ENCODE results near the gene PTPRN2.

PTPRN2 gene

DNA sequence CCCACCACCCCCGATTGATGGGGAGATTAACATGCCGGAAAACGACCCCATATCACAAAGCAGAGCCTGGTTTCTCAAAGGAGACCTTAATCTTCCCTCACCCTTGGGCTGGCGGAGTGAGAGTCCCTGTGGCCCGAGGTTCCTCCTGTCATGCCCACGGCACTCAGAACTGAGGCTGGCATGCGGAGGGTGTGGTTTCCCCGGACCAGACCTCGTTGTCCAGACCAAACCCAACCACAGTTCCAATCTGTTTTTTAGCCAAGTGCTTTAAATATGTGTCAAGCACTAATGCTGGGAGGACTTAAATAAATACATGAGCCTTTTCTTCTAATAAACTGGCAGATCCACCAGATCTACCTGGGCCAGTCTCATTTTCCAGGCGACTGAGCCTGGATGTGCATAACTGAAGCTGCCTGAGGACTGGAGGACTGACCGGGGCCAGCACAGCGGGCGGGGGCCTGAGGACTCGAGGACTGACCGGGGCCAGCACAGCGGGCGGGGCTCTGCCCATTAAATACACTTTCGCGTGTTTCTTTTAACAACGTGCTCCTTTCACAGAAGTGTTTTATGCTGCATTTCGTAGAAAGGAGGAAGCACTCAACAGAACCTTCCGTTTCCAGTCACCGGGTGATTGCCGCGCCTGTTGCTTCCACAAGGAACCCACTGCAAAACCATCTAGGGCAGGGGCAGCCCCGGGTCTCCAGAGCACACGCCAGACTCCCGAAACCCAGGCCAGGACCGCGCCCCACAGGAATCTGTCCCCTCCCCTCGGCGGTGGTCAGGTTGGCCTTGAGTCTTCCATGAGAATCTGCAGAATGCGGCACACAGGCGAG is 334.6 kb downstream of the PTPRN2 start:
- no peak for DNase-seq (ENCODE audit: low read depth)

DNA sequence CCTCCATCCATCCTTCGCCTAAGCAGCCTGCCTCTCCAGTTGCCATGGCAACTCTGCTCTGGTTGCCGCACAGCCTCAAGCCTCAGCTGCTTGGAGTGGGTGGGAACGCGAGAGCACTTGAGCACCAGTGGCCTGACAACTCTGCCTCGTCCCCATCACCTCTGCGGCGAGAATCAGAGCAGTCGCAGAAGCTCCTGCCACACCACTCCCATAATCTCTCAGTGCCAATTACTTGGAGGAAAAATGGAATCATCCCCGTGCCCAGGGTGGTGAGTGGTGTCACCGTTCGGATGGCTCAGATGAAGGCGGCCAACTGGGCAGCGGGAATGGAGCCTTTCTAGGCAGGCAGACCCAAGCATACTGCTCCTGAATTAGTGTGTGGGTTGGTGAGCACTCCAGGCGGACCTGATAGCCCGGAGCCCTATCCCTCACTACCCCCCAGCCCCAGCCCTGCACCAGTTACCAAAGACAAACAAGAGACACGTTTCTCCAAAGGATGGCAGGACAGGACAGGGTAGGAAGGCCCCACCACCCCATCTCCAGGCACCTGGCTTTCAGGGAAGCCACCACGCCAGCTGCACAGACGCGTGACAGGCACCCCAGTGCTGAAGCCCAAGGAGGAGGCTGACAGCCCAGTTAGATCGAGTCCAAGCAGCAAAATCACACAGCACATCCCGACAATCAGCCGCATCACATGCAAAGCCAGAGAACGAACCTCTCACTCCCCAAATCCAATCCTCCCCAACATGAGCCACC is 335.4 kb downstream of the PTPRN2 start:
- DNase-seq (ENCODE audit: low read depth), result no peak

DNA sequence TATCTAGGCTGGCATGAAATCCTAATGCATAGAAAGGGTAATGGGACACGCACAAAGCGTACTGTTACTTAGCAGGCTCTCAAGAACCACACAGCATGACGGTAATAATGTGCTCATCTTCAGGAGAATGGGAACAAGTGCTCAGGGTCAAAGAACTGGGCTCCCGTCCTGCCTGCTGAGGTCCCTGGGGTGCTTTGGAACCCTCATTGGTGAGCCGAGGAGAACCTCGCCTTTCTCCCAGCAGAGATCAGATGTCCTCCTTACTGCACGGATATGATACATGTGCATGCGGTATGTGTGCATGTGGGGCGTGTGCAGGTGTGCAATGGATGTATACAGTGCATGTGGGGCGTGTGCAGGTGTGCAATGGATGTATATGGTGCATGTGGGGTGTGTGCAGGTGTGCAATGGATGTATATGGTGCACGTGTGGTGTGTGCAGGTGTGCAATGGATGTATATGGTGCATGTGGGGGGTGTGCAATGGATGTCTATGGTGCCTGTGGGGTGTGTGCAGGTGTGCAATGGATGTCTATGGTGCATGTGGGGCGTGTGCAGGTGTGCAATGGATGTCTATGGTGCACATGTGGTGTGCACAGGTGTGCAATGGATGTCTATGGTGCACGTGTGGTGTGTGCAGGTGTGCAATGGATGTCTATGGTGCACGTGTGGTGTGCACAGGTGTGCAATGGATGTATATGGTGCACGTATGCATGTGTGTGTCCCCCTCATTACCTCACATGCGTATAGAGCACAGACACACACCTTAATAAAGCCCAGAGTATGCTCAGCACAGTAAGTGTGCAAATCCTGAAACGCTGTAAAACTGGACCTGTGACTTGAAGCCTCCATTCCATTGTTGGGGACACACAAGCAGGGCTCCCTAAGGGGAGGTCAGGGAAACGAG is 336.3 kb downstream of the PTPRN2 start:
- no peak for DNase-seq (ENCODE audit: low read depth)

DNA sequence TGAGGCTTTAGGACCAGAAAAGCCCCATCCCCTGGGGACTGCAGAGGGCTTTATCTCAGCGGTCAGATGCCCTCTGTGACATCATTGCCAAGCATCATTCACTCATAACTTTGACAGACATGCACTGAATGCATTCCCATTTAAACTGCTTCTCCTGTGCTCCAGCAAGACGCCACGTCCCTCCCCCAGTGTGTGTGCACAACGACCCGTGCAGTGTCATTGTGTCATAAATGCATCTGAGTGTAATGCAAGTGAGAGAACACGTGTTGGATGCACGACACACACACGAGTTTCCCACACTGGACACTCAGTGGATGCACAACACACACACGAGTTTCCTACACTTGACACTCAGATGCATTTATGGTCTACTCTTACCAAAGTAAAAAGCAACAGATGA is 337.9 kb downstream of the PTPRN2 start:
- DNase-seq (ENCODE audit: low read depth), result no peak

DNA sequence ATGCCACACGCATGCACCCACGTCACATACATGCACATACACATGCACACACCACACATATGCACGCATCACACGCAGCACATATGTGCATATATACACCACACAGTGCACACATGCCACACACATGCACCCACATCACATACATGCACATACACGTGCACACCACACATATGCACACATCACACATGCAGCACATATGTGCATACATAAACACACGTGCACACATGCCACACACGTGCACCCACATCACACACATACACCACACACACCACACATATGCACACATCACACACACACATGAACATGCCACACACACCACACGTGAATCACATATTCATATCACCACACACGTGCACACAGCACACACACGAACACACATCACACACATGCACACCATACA is 338.8 kb downstream of the PTPRN2 start:
- DNase-seq (ENCODE audit: low read depth), result no peak

DNA sequence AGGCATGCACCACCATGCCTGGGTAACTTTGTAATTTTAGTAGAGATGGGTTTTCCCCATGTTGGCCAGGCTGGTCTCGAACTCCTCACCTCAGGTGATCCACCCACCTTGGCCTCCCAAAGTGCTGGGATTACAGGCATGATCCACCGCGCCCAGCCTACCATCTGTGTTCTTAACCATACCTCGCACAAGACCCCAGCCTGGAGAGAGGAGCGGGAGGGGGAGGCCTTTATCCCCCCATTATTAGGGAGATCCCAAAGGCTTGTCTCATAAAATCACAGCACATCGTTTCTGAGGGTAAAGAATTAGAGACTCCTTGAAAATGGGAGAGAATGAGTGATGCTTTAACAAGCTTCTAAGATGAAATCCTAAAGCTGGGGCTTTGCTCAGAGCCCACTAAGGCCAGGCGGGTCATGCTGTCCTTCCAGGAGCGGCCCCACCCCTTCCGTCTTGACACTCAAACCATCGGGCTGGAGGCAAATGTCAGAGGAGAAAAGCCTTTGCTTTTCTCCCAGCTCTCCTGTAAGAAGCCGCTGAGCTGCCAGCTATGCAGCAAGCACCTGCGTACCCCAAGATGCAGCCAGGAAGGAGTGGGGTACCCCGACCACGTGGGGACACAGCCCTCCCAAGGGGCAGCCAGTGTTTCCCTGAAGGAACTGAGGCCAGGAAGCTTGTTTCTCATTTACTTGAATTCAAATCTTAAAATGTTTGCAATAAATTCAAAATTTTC is 339.7 kb downstream of the PTPRN2 start:
- DNase-seq (ENCODE audit: low read depth), result no peak

DNA sequence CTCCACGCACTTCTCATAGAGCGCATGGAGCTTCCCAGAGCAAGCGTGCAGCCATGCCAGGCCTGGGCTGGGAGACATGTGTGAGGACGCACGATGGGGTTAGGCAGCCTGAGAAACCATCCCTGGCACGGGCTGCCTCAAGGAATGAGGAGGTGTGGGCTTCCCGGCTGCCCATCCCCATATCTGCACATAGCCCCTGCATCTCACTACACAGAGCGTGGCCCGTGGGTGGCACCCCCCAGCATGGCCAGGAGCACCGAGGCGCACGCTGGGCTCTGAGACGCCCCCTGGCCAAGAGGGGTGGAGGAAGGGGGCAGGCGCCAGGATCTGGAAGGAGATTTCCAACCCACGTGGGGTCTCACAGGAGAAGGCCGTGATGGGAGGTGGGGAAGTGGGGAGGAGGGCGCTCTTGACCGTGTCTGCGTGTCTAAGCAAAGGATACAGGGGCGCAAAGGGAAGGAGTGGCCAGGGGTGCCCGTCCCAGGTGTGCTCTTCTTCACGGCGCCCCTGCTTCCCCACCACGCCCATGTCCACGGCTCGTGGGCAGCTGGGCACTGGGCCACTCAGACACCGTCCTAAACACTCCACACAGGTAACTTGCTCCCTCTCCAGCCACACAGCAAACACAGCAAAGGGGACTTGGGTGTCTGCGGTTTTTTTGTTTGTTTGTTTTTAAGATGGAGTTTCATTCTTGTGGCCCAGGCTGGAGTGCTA is 340.5 kb downstream of the PTPRN2 start:
- DNase-seq (ENCODE audit: low read depth), result no peak

DNA sequence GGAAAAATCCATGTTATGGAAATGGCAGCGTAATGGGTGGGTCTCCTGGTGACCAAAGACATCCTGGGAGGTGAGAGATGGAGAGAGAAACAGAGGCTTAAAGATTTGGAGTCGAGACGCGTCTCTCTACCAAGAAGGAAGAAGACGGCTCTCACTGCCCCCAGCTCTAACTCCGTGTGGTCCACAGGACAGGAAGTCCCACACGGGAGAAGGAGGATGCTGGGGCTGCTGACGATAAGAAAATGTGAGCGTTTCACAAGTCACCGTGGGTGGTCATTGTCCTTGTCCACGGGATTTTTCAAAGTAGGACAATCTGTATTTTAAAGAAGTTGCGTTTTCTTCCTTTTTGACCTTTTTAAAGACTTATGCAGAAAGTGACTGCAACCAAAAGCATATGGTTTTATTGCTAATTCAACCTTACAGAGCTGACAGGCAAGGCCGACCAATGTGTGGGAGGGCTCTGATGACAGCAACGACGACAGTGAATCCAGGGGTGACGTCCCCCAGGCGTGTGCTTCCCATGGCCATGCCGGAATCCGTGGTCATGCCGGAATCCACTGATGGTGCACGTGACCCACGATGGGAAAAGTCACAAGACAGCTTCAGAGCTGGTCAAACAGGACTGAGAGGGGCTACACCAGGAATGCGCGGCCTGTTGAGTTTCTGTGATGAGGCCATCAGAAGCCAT is 341.2 kb downstream of the PTPRN2 start:
- no peak for DNase-seq (ENCODE audit: low read depth)

DNA sequence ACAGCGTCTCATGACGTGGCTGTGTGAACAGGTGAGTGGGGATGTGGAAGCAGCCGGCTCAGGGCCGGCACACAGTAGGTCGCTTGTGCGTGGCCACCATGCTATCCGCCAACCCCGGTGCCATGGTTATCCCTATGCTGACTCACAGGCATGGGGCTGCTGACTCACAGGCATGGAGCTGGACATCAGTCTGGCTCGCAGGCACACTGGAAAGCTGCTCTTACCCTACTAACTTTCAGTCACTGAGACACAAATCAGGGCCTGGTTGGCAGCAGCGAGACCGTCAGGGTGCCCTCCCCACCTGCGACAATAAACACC is 341.9 kb downstream of the PTPRN2 start:
- DNase-seq (ENCODE audit: low read depth), result no peak

DNA sequence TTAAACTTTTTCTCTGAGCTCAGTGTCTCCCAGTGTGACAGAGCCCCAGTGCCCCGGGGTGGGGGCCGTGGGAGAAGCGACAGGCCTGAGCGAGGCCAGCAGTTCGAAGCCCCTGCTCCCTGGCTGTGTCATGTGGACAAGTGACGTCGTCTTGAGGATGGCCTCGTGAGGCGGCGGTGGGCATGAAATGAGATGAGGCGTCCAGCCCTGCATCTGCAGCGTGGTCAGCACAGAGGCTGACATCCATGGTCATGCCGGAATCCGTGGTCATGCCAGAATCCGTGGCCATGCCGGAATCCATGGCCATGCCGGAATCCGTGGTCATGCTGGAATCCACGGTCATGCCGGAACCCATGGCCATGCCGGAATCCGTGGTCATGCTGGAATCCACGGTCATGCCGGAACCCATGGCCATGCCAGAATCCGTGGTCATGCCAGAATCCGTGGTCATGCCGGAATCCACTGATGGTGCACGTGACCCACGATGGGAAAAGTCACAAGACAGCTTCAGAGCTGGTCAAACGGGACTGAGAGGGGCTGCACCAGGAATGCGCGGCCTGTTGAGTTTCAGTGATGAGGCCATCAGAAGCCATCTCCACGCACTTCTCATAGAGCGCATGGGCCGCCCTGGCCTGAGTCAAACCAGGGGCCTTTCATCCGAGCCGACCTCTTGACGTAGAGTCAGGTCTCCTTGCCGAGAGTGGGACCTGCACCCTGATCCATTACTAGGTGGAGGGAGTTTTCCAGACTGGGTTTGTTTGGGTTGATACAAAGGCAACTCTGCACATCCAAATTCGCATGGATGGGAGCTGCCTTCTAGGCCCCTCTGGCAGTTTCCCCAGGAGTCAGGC is 342.5 kb downstream of the PTPRN2 start:
- DNase-seq (ENCODE audit: low read depth), result no peak

DNA sequence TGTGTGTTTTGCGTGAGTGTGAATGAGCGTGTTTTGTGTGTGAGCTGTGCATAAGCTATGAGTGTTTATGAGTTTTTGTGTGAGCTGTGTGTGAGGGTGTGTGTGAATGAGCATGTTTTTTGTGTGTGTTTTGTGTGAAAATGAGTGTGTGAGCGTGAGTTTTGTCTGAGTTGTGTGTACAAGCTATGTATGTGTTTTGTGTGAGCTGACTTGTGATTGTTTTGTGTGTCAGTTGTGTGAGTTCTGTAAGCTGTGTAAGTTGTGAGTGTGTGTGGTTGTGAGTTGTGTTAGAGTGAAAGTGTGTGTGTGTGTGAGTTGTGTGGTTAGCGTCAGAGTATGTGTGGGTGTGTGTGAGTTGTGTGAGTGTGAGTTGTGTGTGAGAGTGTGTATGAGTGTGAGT is 343.2 kb downstream of the PTPRN2 start:
- no peak for DNase-seq (ENCODE audit: low read depth)

DNA sequence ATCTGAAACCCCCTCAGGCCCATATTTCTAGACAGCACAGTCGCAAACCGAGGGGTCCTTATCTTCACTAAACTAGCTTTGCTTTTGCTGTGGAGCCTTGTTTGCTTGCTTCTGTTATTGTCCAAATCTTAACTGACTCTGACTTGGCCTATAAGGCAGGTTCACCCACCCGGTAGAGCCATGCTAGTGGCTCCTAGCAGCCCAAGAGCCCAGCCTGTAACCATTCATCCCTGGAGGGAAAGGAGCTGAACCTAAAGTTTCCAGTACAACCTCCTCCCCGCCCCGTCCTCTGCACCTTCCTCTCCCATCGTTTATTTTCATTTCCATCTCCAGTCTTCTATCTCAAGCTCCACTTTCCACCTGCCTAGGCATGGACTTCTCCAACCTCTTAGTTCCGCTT is 345.7 kb downstream of the PTPRN2 start:
- no peak for DNase-seq (ENCODE audit: low read depth)

DNA sequence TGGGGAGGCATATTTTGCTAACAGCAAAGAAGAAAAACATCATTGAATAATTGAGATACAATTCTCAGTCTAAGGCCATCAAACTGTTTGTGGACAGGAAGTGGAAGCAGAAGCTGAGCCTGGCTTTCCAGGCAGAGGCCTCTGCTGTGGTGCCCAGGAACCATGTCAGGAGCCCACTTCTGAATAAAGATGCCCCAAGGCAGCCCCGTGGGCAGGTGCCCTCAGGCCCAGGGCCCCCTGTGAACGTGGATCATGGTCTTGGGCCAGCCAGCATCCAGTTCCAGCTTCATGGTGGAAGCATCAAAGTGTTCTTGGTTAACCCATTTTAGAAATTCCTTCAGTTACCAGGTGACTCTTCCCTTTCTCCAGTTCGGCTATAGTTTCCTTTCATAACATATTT is 346.8 kb downstream of the PTPRN2 start:
- no peak for DNase-seq (ENCODE audit: low read depth)

DNA sequence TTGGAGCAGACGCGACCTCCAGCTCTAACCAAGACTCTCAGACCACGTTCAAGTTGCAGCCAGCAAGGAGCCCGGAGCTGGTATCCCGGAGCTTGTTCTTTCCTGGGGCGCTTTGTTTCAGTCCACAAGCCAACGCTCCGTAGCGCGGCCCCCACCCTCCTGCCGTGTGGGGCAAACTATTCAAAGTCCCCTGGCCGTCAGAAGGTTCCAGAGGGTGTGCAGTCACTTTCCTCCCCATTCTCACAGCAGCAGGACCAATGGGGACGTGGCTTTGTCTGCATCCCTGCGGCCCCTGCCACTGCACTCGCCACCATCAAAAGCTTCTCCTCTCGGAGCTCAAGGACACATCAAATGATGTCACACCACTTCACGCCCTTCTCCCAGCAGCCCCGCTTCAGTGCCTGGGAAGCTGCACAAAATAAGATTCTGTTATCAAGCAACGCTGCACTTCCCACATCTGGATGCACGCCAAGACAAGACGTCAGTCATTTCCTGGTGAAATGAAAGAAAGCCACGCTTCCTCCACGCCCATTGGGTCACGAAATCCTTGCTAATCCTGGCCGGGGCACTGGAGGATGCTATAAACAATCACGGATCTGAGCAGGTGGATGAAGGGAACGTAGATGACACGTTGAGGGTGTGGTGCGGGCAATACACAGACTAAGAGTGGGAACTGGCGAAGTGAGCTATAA is 348.2 kb downstream of the PTPRN2 start:
- no peak for DNase-seq (ENCODE audit: low read depth)

DNA sequence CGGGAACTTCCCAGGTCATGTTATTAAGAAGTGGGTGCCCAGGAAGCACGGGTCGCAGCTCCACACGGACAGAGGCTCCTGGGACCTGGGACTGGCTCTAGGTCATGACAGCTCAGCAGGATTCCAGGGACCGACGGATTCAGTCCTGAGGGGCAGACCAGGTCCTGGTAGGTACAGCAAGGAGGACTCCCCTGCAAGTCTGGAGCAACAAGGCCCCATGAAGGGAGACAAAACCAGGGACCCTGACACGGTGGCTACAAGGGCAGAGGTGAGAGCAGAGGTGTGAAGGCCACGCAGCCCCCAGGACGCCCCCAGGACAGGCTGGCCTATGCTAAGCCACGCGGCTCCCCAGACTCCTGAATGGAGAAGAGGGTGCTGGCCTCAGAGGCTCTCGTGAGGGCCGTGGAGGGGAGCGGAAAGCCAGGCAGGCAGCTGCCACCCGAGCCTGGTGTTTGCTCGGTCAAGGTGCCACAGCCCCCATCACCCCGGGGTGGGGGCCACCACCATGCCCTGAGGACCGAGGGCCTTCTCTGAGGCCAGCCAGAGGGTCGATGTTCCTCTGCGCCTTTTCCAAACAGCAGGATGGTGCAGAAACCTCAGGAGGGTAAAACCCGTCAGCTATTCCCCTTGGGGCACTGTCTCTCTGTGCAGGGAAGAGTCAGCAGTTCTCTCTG is 348.9 kb downstream of the PTPRN2 start:
- no peak for DNase-seq (ENCODE audit: low read depth)

DNA sequence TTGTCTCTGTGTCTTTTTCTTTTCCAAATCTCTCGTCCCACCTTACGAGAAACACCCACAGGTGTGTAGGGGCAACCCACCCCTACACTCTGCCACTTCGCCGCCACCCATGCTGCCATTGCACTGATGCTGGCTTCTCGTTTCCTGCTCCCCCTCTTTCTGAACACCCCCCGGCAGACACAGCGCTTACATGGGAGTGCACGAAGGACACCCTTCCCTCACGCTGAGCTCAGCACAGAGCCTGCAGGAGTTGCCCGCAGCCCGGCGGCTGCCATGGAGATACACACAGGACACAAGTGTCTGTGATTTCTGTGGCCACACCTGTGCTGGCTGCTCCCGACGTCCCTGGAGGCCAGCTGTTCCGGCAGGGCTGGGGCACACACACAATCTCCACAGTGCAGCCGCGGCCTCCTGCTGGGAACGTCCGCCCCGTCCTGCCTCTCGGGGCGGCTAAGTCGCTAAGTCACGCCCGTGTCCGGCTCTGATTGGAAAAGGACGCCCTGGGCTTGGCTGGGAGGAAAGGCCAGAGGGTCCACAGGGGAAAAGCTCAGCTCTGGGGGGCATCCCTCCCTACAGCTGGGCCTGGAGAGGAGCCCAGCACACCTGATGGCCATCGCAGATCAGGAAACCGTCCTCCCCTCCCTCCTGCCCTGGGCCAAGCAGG is 349.8 kb downstream of the PTPRN2 start:
- DNase-seq (ENCODE audit: low read depth), result no peak

DNA sequence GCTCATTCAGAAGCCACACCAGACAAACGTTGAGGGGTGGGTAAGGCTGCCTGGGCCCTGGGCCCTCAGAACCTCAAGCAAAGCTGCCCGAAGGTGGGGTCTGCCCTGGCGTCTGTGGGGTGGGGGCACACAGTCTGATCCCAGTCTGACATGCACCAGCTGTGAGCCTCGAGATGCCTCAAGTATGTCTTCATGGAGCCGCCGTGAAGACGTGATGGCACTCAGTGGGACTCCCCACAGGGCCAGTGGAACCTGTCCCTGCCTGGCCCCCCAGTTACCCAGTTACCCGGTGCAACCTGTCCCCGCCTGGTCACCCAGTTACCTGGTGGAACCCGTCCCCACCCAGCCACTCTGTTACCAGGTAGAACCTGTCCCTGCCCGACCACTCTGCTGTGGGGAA is 351.2 kb downstream of the PTPRN2 start:
- no peak for DNase-seq (ENCODE audit: low read depth)

DNA sequence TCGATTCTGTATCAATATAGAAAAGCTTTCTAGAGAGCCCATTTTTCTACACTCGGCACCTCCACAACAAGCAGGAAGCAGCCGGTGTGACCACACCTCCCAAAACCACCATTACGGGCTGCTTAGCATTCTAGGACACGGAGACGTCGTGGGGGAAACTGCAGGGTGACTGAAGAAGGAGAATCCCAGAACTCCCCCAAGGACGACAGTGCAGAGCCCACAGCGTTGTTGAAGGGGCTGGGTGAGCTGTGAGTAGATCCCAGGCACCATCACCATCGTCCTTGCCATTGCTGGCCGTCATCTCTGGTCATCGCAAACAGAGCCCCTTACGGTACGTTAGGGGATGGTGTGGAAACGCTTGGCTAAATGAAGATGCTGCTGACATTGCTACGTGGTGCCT is 351.8 kb downstream of the PTPRN2 start:
- no peak for DNase-seq (ENCODE audit: low read depth)

Measured in stimulated activated CD4-positive, alpha-beta T cell treated with anti-CD3 and anti-CD28 coated beads, Interleukin-2, amount 100 ng/mL, for 4 hours (primary cell).